ENCODE data around the gene THBS3. TPM values are rescaled to one million over a fixed set of nuclear protein-coding genes. Genes with fewer than 3 reads are reported as not detected.
"Not testable (repeated sequence)": the region's sequence is repeated elsewhere in the genome, so short reads cannot be mapped to it uniquely, and the experiment has no call there.

The THBS3 gene
- total and polyA plus RNA-seq, 9 of the 15 experiments (the other 6 are each of a cell fraction or from before 2014, with no cell fraction given): 0.59 to 8.3 (median 3.2) TPM

DNA sequence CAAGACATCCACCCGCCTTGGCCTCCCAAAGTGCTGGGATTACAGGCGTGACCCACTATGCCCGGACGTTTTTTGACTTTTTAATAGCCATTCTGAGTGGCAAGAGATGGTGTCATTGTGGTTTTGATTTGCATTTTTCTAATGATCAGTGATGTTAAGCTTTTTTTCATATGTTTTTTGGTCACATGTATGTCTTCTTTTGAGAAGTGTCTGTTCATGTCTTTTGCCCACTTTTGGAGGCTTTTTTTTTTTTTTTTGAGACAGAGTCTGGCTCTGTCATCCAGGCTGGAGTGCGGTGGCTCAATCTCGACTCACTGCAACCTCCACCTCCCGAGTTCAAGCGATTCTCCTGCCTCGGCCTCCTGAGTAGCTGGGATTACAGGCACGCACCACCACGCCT, 43.1 kb downstream of the THBS3 start:
- BruUV-seq (replicated peaks); ATAC-seq; H3K9ac ChIP-seq (ENCODE audit: insufficient read depth in 1 of 2, low read depth in 2 of 2, low read length in 2 of 2); H3K9me3 ChIP-seq (replicated peaks; ENCODE audit: control insufficient read depth, insufficient read depth, low read depth, low read length); H3K79me2 ChIP-seq (ENCODE audit: control insufficient read depth, insufficient read depth, low read length); H3K27me3 ChIP-seq (ENCODE audit: control insufficient read depth in 2 of 2, insufficient read depth in 2 of 2, low read length in 2 of 2); H3K27ac ChIP-seq (ENCODE audit: extremely low read depth, low read depth, low read length); H4K20me1 ChIP-seq (replicated peaks; ENCODE audit: control insufficient read depth, insufficient read depth, low read length); H3K4me2 ChIP-seq (ENCODE audit: insufficient read depth, low read length); H3K9me1 ChIP-seq (ENCODE audit: control insufficient read depth, insufficient read depth, low read length); FAIRE-seq; H3K36me3 ChIP-seq (ENCODE audit: control insufficient read depth, insufficient read depth, low read length); H3K4me3 ChIP-seq; H2AFZ ChIP-seq (ENCODE audit: low read depth, low read length); DNase-seq (ENCODE audit: extremely low read depth in 1 of 4, low spot score in 3 of 4): not testable (repeated sequence)
- POLR2A ChIA-PET: interaction anchor here (1.2 kb wide), 1 partner anchor 26 kb away, joined by 3 read pairs; no protein-coding TSS in a partner anchor
- H3K4me1 ChIP-seq (replicated peaks in 1 of 2; ENCODE audit: control insufficient read depth in 2 of 2, insufficient read depth in 2 of 2, low read length in 2 of 2): peaks cover 4 to 11% of the 10 kb centered on the region in 2 experiments; a peak in 4 of 5 replicates
- intact Hi-C loops (cut with micrococcal nuclease): loop anchor here (5.0 kb wide), 1 partner anchor 52 kb away; no protein-coding TSS in a partner anchor
- 68% methylated on average over 10 of the region's 11 CpGs for WGBS (ENCODE audit: insufficient coverage, low coverage, missing lambda C conversion rate)
- TF ChIP-seq TRIM28 (IDR thresholded peaks at IDR 0.05): 0 out of 2 replicates have a peak, but pooled peaks have one; percentile 32
- TF ChIP-seq, protein P1, sequence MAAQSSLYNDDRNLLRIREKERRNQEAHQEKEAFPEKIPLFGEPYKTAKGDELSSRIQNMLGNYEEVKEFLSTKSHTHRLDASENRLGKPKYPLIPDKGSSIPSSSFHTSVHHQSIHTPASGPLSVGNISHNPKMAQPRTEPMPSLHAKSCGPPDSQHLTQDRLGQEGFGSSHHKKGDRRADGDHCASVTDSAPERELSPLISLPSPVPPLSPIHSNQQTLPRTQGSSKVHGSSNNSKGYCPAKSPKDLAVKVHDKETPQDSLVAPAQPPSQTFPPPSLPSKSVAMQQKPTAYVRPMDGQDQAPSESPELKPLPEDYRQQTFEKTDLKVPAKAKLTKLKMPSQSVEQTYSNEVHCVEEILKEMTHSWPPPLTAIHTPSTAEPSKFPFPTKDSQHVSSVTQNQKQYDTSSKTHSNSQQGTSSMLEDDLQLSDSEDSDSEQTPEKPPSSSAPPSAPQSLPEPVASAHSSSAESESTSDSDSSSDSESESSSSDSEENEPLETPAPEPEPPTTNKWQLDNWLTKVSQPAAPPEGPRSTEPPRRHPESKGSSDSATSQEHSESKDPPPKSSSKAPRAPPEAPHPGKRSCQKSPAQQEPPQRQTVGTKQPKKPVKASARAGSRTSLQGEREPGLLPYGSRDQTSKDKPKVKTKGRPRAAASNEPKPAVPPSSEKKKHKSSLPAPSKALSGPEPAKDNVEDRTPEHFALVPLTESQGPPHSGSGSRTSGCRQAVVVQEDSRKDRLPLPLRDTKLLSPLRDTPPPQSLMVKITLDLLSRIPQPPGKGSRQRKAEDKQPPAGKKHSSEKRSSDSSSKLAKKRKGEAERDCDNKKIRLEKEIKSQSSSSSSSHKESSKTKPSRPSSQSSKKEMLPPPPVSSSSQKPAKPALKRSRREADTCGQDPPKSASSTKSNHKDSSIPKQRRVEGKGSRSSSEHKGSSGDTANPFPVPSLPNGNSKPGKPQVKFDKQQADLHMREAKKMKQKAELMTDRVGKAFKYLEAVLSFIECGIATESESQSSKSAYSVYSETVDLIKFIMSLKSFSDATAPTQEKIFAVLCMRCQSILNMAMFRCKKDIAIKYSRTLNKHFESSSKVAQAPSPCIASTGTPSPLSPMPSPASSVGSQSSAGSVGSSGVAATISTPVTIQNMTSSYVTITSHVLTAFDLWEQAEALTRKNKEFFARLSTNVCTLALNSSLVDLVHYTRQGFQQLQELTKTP (IDR thresholded peaks at IDR 0.05; ENCODE audit: low read depth in 1 of 2, partially characterized antibody in 2 of 2): peak in 1 of 2 experiments; percentile 99
- peak in 1 of 2 experiments; percentile 38; a peak in 1 of 4 replicates for TF ChIP-seq TRIM24 (IDR thresholded peaks at IDR 0.05)
- CTCF ChIA-PET (ENCODE audit: low intra/inter-chr PET ratio): interaction anchor here (0.6 kb wide), 1 partner anchor 78 kb away, joined by 3 read pairs; no protein-coding TSS in a partner anchor
- in situ Hi-C loops (cut with MboI): loop anchor here (5.0 kb wide), 1 partner anchor 72 kb away; no protein-coding TSS in a partner anchor
